Keratinocyte (primary cell): Measurements from ENCODE around the gene ADARB2. TPM values are rescaled to one million over a fixed set of nuclear protein-coding genes. Genes with fewer than 3 reads are reported as not detected.

Source experiments
- DNase-seq: peaks from one replicate; pipeline ENCODE4 v3.0.0-alpha.2; 2011; ENCODE audit warnings: low read depth, missing footprints, low spot score
- FAIRE-seq: peaks from 2 replicates; lab custom pipeline; 2011; peaks lifted over from hg19 to GRCh38; lab: Jason Lieb, UNC
- H2AFZ ChIP-seq: 2 replicates; pipeline ENCODE4 v1.6.0; 2012; ENCODE audit warnings: low read length, control low read depth, inconsistent platforms; ENCODE audit not compliant: control insufficient read depth
- H3K27ac ChIP-seq: 2 replicates; pipeline ENCODE4 v1.5.1; 2011; ENCODE audit warnings: low read length; ENCODE audit not compliant: control insufficient read depth, insufficient read depth
- H3K27me3 ChIP-seq: 3 replicates; pipeline ENCODE4 v1.6.0; 2011; ENCODE audit warnings: low read length; ENCODE audit not compliant: control insufficient read depth, insufficient read depth; ENCODE audit errors: extremely low read depth
- H3K36me3 ChIP-seq, 2 experiments: 2 replicates in 1 of 2; 3 replicates in 1 of 2; pipeline ENCODE4 v1.5.1; 2011; ENCODE audit warnings: low read length in 2 of 2, mild to moderate bottlenecking in 1 of 2; ENCODE audit not compliant: control insufficient read depth in 2 of 2, insufficient read depth in 2 of 2; ENCODE audit errors: extremely low read depth in 1 of 2
- H3K4me1 ChIP-seq: 3 replicates; pipeline ENCODE4 v1.5.1; 2011; ENCODE audit warnings: low read length; ENCODE audit not compliant: control insufficient read depth, insufficient read depth; ENCODE audit errors: extremely low read depth
- H3K4me2 ChIP-seq: 3 replicates; pipeline ENCODE4 v1.6.0; 2011; ENCODE audit warnings: low read depth, low read length; ENCODE audit not compliant: control insufficient read depth, insufficient read depth; ENCODE audit errors: extremely low read depth
- H3K4me3 ChIP-seq, 3 experiments: fragments of 200-600 bp in 1 of 3; sonication (generic) in 1 of 3; 2 replicates in 2 of 3; 3 replicates in 1 of 3; pipeline ENCODE4 v1.5.1; 2011 to 2016; ENCODE audit warnings: low read length in 3 of 3, mild to moderate bottlenecking in 3 of 3, control low read depth in 2 of 3, inconsistent platforms in 1 of 3, low read depth in 1 of 3, mixed read lengths in 1 of 3, mixed run types in 1 of 3, moderate library complexity in 1 of 3; ENCODE audit not compliant: control insufficient read depth in 2 of 3, insufficient read depth in 2 of 3; ENCODE audit errors: extremely low read depth in 1 of 3
- H3K79me2 ChIP-seq: 2 replicates; pipeline ENCODE4 v1.6.0; 2012; ENCODE audit warnings: low read length; ENCODE audit not compliant: control insufficient read depth, insufficient read depth
- H3K9ac ChIP-seq: 3 replicates; pipeline ENCODE4 v1.6.0; 2011; ENCODE audit warnings: low read length; ENCODE audit not compliant: control insufficient read depth, insufficient read depth; ENCODE audit errors: extremely low read depth
- H3K9me1 ChIP-seq: 3 replicates; pipeline ENCODE4 v1.6.0; 2011; ENCODE audit warnings: low read length; ENCODE audit not compliant: control insufficient read depth, insufficient read depth; ENCODE audit errors: extremely low read depth
- H3K9me3 ChIP-seq: 2 replicates; pipeline ENCODE4 v1.5.1; 2012; ENCODE audit warnings: low read depth, low read length; ENCODE audit not compliant: control insufficient read depth
- H4K20me1 ChIP-seq: 3 replicates; pipeline ENCODE4 v1.6.0; 2011; ENCODE audit warnings: low read length; ENCODE audit not compliant: control insufficient read depth, insufficient read depth; ENCODE audit errors: extremely low read depth
- EZH2 ChIP-seq: IDR thresholded peaks from one replicate; pipeline ENCODE4 v1.6.1; 2012; ENCODE audit warnings: inconsistent platforms, mild to moderate bottlenecking, low read length, moderate library complexity
- dilution Hi-C: fragments of 300-500 bp; cut with MboI; formaldehyde crosslinking; loops from one replicate; pipeline ENCODE4 v1.7.0; 2020; ENCODE audit warnings: low sequenced_read_pairs; ENCODE audit not compliant: extremely low pct_ligation_motif_present
- polyA plus RNA-seq, 5 experiments: library from polyadenylated mRNA; depleted of rRNA in 3 of 5; stranded (reverse) in 3 of 5; stranded (forward) in 1 of 5; unstranded in 1 of 5; fragments of >200 nt; gene quantifications; 1 replicate in 1 of 5; 2 replicates in 3 of 5; 3 replicates in 1 of 5; pipeline versions ENCODE4 v1.2.1 to v1.2.3, GENCODE V29; 2011 to 2012; ENCODE audit warnings: missing spikeins in 2 of 5, low read depth in 1 of 5, low replicate concordance in 1 of 5
- TF ChIP-seq, protein P1 (sequence below), 3 experiments: IDR thresholded peaks in 1 of 3; conservative IDR thresholded peaks in 1 of 3; optimal IDR thresholded peaks in 1 of 3; 2 replicates in 2 of 3; 3 replicates in 1 of 3; pipeline versions ENCODE3 to v1.5.1; 2011; ENCODE audit warnings: low read length in 3 of 3, mild to moderate bottlenecking in 3 of 3, moderate library complexity in 2 of 3, control low read depth in 1 of 3, inconsistent platforms in 1 of 3; ENCODE audit not compliant: insufficient read depth in 2 of 3; ENCODE audit errors: extremely low read depth in 1 of 3

Gene ADARB2
- polyA plus RNA-seq, 1 donor (not counting 4 experiments of a cell fraction or from before 2014, with no cell fraction given), result not detected

DNA sequence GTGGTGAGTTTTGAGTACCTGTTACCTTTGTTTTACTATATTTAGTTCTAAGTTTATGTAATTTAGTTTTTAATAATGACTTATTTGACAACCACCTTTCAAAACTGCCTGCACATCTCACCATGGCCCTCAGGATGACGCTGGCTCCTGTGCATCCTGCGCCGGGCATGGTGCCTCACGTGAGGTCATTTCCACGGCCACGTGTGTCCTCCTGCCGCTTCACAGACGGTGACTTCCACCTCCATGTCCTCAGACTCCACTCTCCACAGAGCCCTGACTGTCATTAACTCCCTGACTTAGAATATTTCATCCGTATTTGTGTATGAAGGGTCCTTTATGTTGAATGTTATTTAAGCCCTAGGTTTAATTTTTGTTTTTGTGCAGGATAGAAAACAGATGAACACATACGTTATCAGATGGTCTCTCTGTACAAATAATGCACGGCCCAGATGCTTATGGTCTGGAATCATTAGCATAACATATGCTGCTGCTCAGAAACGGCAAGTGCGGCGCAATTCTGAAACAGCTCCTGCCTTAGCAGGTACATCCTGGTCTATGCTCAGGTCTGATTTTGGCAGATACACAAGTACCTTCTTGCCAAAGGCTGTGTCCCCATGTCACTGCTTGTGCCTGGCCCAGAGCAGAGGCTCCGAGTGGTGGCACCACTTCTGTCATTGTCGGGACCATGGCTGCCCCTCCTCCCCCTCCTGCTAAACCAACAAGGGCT lies 525.3 kb downstream of the ADARB2 start:
- no peak overlapping the region for H3K4me2 ChIP-seq
- no peak overlapping the region for H3K9ac ChIP-seq
- dilution Hi-C loops, result no loop called here
- no peak overlapping the region for H2AFZ ChIP-seq
- H3K27me3 ChIP-seq, result no peaks in the 10 kb centered on the region
- no peak overlapping the region for H3K4me3 ChIP-seq
- H3K27ac ChIP-seq, result no peak overlapping the region
- no peaks in the 10 kb centered on the region for H3K9me1 ChIP-seq
- H3K36me3 ChIP-seq, result no peaks in the 10 kb centered on the region
- DNase-seq, result no peak
- no peak for FAIRE-seq
- TF ChIP-seq EZH2, result no peak
- TF ChIP-seq, protein P1, sequence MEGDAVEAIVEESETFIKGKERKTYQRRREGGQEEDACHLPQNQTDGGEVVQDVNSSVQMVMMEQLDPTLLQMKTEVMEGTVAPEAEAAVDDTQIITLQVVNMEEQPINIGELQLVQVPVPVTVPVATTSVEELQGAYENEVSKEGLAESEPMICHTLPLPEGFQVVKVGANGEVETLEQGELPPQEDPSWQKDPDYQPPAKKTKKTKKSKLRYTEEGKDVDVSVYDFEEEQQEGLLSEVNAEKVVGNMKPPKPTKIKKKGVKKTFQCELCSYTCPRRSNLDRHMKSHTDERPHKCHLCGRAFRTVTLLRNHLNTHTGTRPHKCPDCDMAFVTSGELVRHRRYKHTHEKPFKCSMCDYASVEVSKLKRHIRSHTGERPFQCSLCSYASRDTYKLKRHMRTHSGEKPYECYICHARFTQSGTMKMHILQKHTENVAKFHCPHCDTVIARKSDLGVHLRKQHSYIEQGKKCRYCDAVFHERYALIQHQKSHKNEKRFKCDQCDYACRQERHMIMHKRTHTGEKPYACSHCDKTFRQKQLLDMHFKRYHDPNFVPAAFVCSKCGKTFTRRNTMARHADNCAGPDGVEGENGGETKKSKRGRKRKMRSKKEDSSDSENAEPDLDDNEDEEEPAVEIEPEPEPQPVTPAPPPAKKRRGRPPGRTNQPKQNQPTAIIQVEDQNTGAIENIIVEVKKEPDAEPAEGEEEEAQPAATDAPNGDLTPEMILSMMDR (optimal IDR thresholded peaks at IDR 0.05 in 1 of 3, IDR thresholded peaks at IDR 0.05 in 1 of 3, conservative IDR thresholded peaks at IDR 0.05 in 1 of 3; ENCODE audit: extremely low read depth in 1 of 3, insufficient read depth in 2 of 3, low read length in 3 of 3), result no peak
- H3K9me3 ChIP-seq, result peaks cover 15% of the 10 kb centered on the region
- no peaks in the 10 kb centered on the region for H4K20me1 ChIP-seq
- H3K79me2 ChIP-seq, result no peaks in the 10 kb centered on the region
- H3K4me1 ChIP-seq, result no peaks in the 10 kb centered on the region

DNA sequence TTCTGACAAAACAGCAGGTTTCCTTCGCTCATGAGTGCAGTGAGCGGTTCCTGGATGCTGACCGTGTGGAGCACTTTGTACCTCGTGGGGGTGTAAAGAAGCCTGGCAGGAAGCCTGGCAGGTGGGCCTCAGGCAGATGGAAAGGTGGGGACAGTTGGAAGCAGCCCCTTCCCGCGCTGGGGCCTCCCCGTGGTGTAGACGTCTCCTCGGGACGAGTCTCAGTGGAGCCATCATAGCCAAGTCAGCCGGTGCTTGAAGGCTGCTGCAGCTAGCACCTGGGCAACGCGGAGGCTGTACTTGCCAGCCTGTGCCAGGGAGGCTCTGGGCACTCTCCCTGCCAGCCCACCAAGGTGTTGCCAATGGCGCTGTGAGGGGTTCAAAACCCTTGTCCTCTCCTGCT lies 526.7 kb downstream of the ADARB2 start:
- TF ChIP-seq, protein P1 (optimal IDR thresholded peaks at IDR 0.05 in 1 of 3, IDR thresholded peaks at IDR 0.05 in 1 of 3, conservative IDR thresholded peaks at IDR 0.05 in 1 of 3; ENCODE audit: extremely low read depth in 1 of 3, insufficient read depth in 2 of 3, low read length in 3 of 3), result no peak
- no peak for TF ChIP-seq EZH2
- Histone ChIP-seq H3K79me2 (no peaks in the 10 kb centered on the region), H3K9ac (no peak overlapping the region), H3K27ac (no peak overlapping the region), H3K9me1 (no peaks in the 10 kb centered on the region), H3K36me3 (no peaks in the 10 kb centered on the region), H3K4me3 (no peak overlapping the region), H3K9me3 (peaks cover 12% of the 10 kb centered on the region), H3K4me1 (no peaks in the 10 kb centered on the region), H2AFZ (no peak overlapping the region), H4K20me1 (no peaks in the 10 kb centered on the region), H3K4me2 (no peak overlapping the region), H3K27me3 (no peaks in the 10 kb centered on the region)
- dilution Hi-C loops, result no loop called here
- DNase-seq (no peak), FAIRE-seq (no peak)
